GM10266 (cell line): ENCODE measurements around the gene KMT2C.

Experiments
- DNase-seq: peaks from one replicate; pipeline ENCODE4 v3.0.0; 2012; ENCODE audit errors: extremely low spot score
- CTCF ChIP-seq: IDR thresholded peaks from 2 replicates; pipeline ENCODE4 v1.5.1; 2012; ENCODE audit warnings: mild to moderate bottlenecking, low read depth; ENCODE audit not compliant: control insufficient read depth, insufficient read depth; ENCODE audit errors: missing control alignments

Gene KMT2C

DNA sequence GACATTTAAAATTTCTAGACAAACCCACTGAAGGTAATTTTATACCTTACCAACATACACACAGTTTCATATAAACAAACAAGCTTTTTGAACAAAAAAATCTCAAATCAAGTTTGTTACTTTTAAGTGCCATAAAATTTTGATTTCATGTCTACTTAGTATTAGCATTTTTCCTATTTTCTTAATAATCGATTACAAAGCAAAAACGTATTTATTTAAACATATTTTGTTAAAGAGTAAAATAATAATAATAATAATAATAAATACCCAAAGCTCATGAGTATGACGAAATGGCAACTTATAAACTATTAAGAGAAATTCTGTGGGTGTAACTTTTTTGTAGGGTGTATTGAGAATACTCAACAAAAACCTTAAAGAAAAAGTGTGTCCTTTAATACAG lies 232.7 kb downstream of the KMT2C start:
- DNase-seq: no peak
- TF ChIP-seq CTCF: no peak

DNA sequence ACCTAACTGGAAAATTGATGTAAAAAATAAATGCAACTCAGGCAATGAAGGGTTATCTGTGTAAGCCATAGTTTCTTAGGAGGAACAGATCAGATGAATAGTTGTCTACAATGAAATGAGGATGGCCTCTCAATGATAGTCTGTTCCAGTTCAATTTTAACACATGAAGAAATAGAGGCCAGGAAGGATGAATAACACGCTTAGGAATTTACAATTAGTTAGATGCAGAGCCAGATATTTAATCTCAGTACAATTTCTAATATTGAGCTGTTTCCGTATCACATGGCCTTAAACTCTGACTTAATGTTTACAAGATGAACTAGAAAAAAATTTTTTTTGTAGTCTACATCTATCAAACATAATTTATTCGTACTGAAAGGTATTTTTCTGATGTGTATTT lies 233.7 kb downstream of the KMT2C start:
- no peak for TF ChIP-seq CTCF
- DNase-seq: no peak

- TF ChIP-seq CTCF: no peak
- DNase-seq: no peak
Observed at GRCh38 chr7:152200395-152200794, 235.4 kb downstream of the KMT2C start.

DNA sequence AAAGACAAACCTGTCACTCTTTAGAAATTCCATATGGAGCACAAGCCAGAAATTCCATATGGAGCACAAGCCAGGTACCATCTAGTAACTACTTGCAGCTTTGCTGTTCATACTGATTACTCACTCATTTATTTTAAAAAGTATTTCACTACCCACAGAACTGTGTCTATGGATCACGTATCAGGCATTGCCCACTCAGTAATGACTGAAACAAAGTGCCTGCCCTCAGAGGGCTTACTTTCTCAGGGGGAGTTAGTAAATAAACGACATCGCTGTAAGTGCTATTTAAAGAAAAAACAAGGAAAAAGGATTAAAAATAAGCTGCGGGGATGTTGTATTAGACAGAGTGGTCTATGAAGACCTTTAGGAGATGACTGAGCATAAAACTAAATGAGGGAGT lies 239.4 kb downstream of the KMT2C start:
- no peak for TF ChIP-seq CTCF
- DNase-seq: no peak

- no peak for TF ChIP-seq CTCF
- DNase-seq: no peak
Observed at GRCh38 chr7:152193880-152194279, 241.9 kb downstream of the KMT2C start.

GRCh38 chr7:152189061-152189460 lies 246.7 kb downstream of the KMT2C start:
- no peak for DNase-seq
- TF ChIP-seq CTCF: no peak

GRCh38 chr7:152185558-152185957 lies 250.2 kb downstream of the KMT2C start:
- DNase-seq: no peak
- TF ChIP-seq CTCF: no peak
